B cell (primary cell): ENCODE data around the gene CHSY3.

Experiments used
- CTCF ChIP-seq: fragments of 200-600 bp; IDR thresholded peaks from one replicate; pipeline ENCODE4 v1.8.0; 2022; ENCODE audit warnings: antibody characterized with exemption, mild to moderate bottlenecking
- EZH2 ChIP-seq: IDR thresholded peaks from 2 replicates; pipeline ENCODE4 v1.6.1; 2012; ENCODE audit warnings: borderline replicate concordance, low read depth, mild to moderate bottlenecking, moderate library complexity, low read length; ENCODE audit not compliant: insufficient read depth, poor library complexity, severe bottlenecking

GRCh38 chr5:130011986-130012385 is 107.7 kb downstream of the CHSY3 start:
- TF ChIP-seq CTCF = no peak
- no peak for TF ChIP-seq EZH2
